Lung (tissue), 12 donors: ENCODE data around the gene EZR. TPM values are rescaled to one million over a fixed set of nuclear protein-coding genes. Genes with fewer than 3 reads are reported as not detected.

Experiments
- ATAC-seq: fragments of 200-7000 bp; cut with Tn5 transposase; one replicate; pipeline ENCODE4 v1.9.1; 2020; ENCODE audit warnings: moderate number of reproducible peaks; ENCODE audit not compliant: insufficient read depth, low FRiP score
- DNase-seq, 3 donors: peaks; one replicate each; pipeline ENCODE4 v3.0.0-alpha.2; 2013 to 2017
- H3K27ac ChIP-seq, 2 donors: one replicate each; pipeline ENCODE4 v1.5.1; 2013; ENCODE audit warnings: mild to moderate bottlenecking in 2 of 2, moderate library complexity in 2 of 2, control low read depth in 1 of 2, inconsistent platforms in 1 of 2, low read depth in 1 of 2, low read length in 1 of 2
- H3K27me3 ChIP-seq, 3 donors: one replicate each; pipeline ENCODE4 v1.5.1; 2013; ENCODE audit warnings: low read length in 2 of 3; ENCODE audit not compliant: control insufficient read depth in 3 of 3, insufficient read depth in 3 of 3
- H3K36me3 ChIP-seq, 4 donors: one replicate each; pipeline ENCODE4 v1.5.1; 2013; ENCODE audit warnings: low read length in 4 of 4, mild to moderate bottlenecking in 1 of 4, moderate library complexity in 1 of 4; ENCODE audit not compliant: control insufficient read depth in 4 of 4, insufficient read depth in 4 of 4
- H3K4me1 ChIP-seq, 5 donors: one replicate each; pipeline ENCODE4 v1.5.1; 2013; ENCODE audit warnings: low read length in 5 of 5, mild to moderate bottlenecking in 2 of 5, moderate library complexity in 1 of 5; ENCODE audit not compliant: control insufficient read depth in 5 of 5, insufficient read depth in 5 of 5
- H3K4me3 ChIP-seq: one replicate; pipeline ENCODE4 v1.5.1; 2013; ENCODE audit warnings: mild to moderate bottlenecking, control low read depth, moderate library complexity
- H3K9ac ChIP-seq, 2 donors: one replicate each; pipeline ENCODE4 v1.5.1; 2013; ENCODE audit warnings: low read length in 2 of 2, control low read depth in 1 of 2; ENCODE audit not compliant: insufficient read depth in 1 of 2
- H3K9me3 ChIP-seq, 4 donors: one replicate each; pipeline ENCODE4 v1.5.1; 2013; ENCODE audit warnings: low read length in 3 of 4, mild to moderate bottlenecking in 1 of 4, moderate library complexity in 1 of 4; ENCODE audit not compliant: control insufficient read depth in 4 of 4, insufficient read depth in 3 of 4
- WGBS, 2 donors: extraction: QIAGEN DNeasy Blood & Tissue Kit; methylation state at CpG; one replicate each; pipeline ENCODE4 v1.1.7; 2013; 5-methylcytosine and 5-hydroxymethylcytosine counted together
- polyA plus RNA-seq, 2 donors: library from polyadenylated mRNA; stranded (reverse); fragments of 200-250 nt; gene quantifications; one replicate each; pipeline ENCODE4 v1.2.1, GENCODE V29; 2013
- total RNA-seq, 2 donors: library from RNA; depleted of rRNA in 1 of 2; stranded (reverse); fragments of >200 nt in 1 of 2; gene quantifications; one replicate each; pipeline ENCODE4 v1.2.1, GENCODE V29; 2014 to 2021
- TF ChIP-seq, protein P1 (sequence below): IDR thresholded peaks from 2 replicates; pipeline ENCODE4 v1.5.1; 2012; ENCODE audit warnings: mild to moderate bottlenecking; ENCODE audit errors: control extremely low read depth, extremely low read depth
- donor health status: control.
- donor health status: control.
- donor health status: Bipolar disorder and iron deficiency.
- donor health status: healthy.
- donor health status: DM: yes; HTN: yes; CAD: no.

The EZR gene
- total and polyA plus RNA-seq, 4 donors: 168 to 452 (median 198) TPM

DNA sequence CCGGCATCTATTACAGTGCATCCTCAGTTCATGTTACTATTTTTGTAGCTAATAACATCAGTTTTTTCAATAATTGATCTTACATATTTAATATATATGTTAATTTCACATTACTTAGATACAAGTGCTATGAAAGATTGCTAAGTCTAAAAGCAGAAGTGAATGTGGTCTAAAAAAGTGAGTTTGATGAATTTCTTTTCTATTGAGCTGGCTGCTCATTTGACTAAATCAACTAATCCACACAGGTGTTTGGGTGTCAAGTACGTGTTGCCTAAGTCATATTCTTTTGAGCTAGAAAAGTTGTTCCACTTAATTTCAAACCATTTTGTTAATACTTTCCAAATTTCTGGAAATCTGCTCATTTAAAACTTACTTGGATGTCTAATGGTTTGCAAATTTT, 46.6 kb upstream of the EZR start:
- Histone ChIP-seq H3K9ac (no peak overlapping the region), H3K9me3 (no peaks in the 10 kb centered on the region), H3K36me3 (no peaks in the 10 kb centered on the region), H3K4me3 (no peak overlapping the region), H3K4me1 (peaks cover 0 to 15% (median 4%) of the 10 kb centered on the region in 5 donors), H3K27ac (no peak overlapping the region), H3K27me3 (no peaks in the 10 kb centered on the region)
- WGBS, 2 donors: 39 to 60% methylated on average over 2 of the region's 2 CpGs
- ATAC-seq (no peak), DNase-seq (no peak)
- TF ChIP-seq, protein P1, sequence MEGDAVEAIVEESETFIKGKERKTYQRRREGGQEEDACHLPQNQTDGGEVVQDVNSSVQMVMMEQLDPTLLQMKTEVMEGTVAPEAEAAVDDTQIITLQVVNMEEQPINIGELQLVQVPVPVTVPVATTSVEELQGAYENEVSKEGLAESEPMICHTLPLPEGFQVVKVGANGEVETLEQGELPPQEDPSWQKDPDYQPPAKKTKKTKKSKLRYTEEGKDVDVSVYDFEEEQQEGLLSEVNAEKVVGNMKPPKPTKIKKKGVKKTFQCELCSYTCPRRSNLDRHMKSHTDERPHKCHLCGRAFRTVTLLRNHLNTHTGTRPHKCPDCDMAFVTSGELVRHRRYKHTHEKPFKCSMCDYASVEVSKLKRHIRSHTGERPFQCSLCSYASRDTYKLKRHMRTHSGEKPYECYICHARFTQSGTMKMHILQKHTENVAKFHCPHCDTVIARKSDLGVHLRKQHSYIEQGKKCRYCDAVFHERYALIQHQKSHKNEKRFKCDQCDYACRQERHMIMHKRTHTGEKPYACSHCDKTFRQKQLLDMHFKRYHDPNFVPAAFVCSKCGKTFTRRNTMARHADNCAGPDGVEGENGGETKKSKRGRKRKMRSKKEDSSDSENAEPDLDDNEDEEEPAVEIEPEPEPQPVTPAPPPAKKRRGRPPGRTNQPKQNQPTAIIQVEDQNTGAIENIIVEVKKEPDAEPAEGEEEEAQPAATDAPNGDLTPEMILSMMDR: no peak

DNA sequence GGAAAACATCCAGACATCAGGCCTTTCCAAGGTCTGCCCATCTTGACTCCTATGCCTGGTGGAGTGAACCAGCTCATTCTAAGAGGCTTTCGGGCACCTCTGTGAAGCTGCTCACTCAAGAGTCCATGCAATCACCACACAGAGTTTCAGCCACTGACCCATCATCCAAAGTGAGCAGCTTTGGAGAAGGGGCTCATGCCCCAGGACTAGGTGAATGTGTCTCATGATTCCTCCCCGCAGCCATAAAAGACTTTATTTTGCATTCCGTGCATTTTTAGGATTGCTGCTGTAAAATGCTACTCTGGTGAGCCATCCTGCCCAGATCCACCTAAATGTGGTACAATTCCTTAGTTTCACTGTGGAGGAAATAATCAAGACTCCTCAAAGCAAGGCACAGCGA, 44.5 kb upstream of the EZR start:
- peaks cover 0 to 15% (median 0%) of the 10 kb centered on the region in 5 donors for H3K4me1 ChIP-seq
- TF ChIP-seq, protein P1: no peak
- WGBS, 2 donors: 89 to 95% methylated on average over 4 of the region's 4 CpGs
- no peak overlapping the region for H3K9ac ChIP-seq
- H3K36me3 ChIP-seq: no peaks in the 10 kb centered on the region
- H3K9me3 ChIP-seq: no peaks in the 10 kb centered on the region
- H3K27me3 ChIP-seq: no peaks in the 10 kb centered on the region
- no peak for DNase-seq
- H3K4me3 ChIP-seq: no peak overlapping the region
- no peak overlapping the region for H3K27ac ChIP-seq
- ATAC-seq: no peak

DNA sequence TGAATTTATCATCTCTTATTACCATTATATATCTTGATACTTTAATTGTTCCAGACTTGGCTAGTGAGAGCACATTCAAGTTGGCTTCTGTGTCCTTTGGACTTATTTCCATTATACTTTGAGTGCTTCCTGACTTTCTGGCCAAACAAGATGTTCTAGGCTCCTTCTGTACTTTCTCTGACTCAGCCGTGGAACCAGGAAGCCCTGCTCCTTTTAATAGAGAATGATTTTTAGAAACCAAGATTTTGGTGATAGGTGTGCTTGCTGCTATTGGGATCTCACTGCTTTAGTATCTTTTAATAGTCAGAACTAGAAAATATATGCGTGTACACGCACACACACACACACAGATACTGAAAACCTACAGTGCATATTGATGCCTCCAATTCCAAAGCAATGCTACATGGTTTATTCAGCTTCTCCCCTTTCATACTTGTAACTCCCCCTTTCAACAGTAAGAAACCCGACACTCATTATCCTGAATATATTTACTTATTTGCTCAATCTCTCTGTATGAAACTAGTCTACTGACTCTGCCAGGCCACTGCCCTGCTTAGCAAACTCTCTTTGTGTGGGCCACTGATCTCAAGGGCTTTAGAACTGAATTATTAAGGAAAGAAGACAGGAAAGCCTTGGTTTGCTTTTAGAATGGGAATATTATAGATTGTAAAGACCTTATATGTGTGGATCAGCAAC, 42.7 kb upstream of the EZR start:
- DNase-seq (peak in 1 of 3 donors; percentile 51), ATAC-seq (no peak)
- H3K27ac ChIP-seq: peak overlapping the region in 1 of 2 donors; percentile 67

More for the DNA sequence above, 42.7 kb upstream of the EZR start:
- no peak overlapping the region for H3K9ac ChIP-seq
- no peaks in the 10 kb centered on the region for H3K36me3 ChIP-seq
- TF ChIP-seq, protein P1: no peak
- WGBS, 2 donors: 73 to 86% methylated on average over 4 of the region's 4 CpGs
- no peaks in the 10 kb centered on the region for H3K9me3 ChIP-seq
- H3K27me3 ChIP-seq: no peaks in the 10 kb centered on the region
- H3K4me3 ChIP-seq: no peak overlapping the region
- H3K4me1 ChIP-seq: peaks cover 0 to 15% (median 4%) of the 10 kb centered on the region in 5 donors
